Fibroblast of villous mesenchyme (primary cell): ENCODE results near the gene PARVG. TPM values are rescaled to one million over a fixed set of nuclear protein-coding genes. Genes with fewer than 3 reads are reported as not detected.
A peak's percentile ranks its signal among the peaks of the same experiment; 100 is the strongest.

Source experiments
- DNase-seq: peaks from one replicate; pipeline ENCODE4 v3.0.0-alpha.2; 2010; ENCODE audit warnings: low read depth
- H3K4me3 ChIP-seq: 2 replicates; pipeline ENCODE4 v1.5.1; 2011; ENCODE audit warnings: low read depth, mild to moderate bottlenecking, low read length
- total RNA-seq: library from RNA; depleted of rRNA; stranded (reverse); fragments of >200 nt; gene quantifications from 2 replicates; pipeline ENCODE4 v1.2.3, GENCODE V29; 2012
- TF ChIP-seq, protein P1 (sequence below): IDR thresholded peaks from 2 replicates; pipeline ENCODE4 v1.5.1; 2012; ENCODE audit warnings: low read depth, mild to moderate bottlenecking, low read length; ENCODE audit not compliant: insufficient read depth

Gene PARVG
- total RNA-seq, 1 donor, result not detected

DNA sequence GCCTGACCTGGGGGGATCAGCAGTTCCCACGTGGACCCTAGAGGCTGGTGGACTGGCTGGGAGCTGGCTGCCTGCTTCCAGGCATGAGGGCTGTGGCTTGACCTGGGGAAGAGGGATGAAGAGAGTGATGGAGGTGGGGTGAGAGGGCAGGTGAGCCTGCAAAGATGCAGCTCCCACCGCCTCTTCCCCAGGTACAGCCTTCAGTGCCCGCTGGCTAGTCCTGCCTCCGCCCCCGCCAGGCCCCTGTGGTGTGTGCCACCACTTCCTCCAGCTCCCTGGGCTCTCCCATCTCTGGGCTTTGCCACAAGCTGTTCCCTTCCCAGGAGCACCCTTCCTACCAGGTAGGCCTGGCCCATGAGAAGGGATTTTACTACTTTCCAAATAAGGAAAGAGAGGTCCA lies 19.1 kb downstream of the PARVG start:
- TF ChIP-seq, protein P1, sequence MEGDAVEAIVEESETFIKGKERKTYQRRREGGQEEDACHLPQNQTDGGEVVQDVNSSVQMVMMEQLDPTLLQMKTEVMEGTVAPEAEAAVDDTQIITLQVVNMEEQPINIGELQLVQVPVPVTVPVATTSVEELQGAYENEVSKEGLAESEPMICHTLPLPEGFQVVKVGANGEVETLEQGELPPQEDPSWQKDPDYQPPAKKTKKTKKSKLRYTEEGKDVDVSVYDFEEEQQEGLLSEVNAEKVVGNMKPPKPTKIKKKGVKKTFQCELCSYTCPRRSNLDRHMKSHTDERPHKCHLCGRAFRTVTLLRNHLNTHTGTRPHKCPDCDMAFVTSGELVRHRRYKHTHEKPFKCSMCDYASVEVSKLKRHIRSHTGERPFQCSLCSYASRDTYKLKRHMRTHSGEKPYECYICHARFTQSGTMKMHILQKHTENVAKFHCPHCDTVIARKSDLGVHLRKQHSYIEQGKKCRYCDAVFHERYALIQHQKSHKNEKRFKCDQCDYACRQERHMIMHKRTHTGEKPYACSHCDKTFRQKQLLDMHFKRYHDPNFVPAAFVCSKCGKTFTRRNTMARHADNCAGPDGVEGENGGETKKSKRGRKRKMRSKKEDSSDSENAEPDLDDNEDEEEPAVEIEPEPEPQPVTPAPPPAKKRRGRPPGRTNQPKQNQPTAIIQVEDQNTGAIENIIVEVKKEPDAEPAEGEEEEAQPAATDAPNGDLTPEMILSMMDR, result no peak
- H3K4me3 ChIP-seq, result no peak overlapping the region
- no peak for DNase-seq

- TF ChIP-seq, protein P1, result no peak
- DNase-seq, result no peak
- no peak overlapping the region for H3K4me3 ChIP-seq
These were observed 19.7 kb downstream of the PARVG start for GRCh38 chr22:44200451-44200850.

DNA sequence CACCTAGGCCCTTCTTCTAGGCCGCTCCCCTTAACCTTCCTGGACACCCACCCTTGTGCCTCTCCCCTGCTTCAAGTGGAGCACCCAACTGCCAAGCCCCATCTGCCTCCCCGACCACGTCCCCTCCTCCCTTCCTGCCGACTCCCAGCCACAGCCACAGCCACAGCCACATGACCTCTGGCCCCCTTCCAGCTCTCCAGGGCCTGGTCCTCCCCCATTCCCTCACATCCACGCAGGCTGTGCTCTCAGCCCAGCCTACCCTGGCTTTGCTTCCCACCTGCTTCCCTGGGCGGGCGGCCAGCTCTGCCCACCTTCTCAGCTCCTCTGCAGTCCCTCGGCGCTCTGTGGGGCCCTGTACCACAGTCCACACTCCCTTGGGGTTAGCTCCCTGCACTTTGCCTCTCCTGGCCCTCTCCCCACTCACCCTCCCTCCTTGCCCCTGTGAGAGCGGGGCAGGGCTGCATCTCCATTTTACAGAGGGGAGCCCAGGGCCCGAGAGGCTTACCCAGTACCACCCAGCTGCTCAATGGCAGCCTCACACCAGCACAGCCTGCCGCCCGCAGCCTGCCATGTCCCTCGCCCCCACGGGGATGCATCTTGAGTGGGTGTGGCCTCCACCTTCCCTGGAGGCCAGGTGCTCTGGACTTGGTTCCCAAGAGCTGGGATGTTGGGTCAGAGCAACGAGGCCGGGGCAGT lies 20.3 kb downstream of the PARVG start:
- no peak for DNase-seq
- TF ChIP-seq, protein P1, result no peak
- no peak overlapping the region for H3K4me3 ChIP-seq

- H3K4me3 ChIP-seq, result no peak overlapping the region
- TF ChIP-seq, protein P1, result no peak
- DNase-seq, result no peak
These were observed 20.9 kb downstream of the PARVG start for GRCh38 chr22:44201665-44202064.

- TF ChIP-seq, protein P1, result no peak
- peak; percentile 79 for DNase-seq
- H3K4me3 ChIP-seq, result no peak overlapping the region
These were observed 21.6 kb downstream of the PARVG start for GRCh38 chr22:44202261-44202789.

- no peak for DNase-seq
- no peak overlapping the region for H3K4me3 ChIP-seq
- TF ChIP-seq, protein P1, result no peak
These were observed 22.5 kb downstream of the PARVG start for GRCh38 chr22:44203203-44203602.
